HepG2 (cell line): Measurements from ENCODE around the gene SEC63.
"Not testable (repeated sequence)": the region's sequence is repeated elsewhere in the genome, so short reads cannot be mapped to it uniquely, and the experiment has no call there.

Experiments used
- CHD4 ChIP-seq: fragments of 200-600 bp; sonication (generic); IDR thresholded peaks from 2 replicates; pipeline ENCODE4 v1.7.0; 2017; ENCODE audit warnings: mild to moderate bottlenecking, low read length, borderline replicate concordance
- CTCF ChIP-seq: sonication (generic); formaldehyde crosslinking; IDR thresholded peaks from 2 replicates; pipeline ENCODE4 v1.5.0; 2020; ENCODE audit warnings: mild to moderate bottlenecking, missing genetic modification reagents, moderate library complexity
- NR1H2 ChIP-seq: sonication (generic); formaldehyde crosslinking; IDR thresholded peaks from 2 replicates; pipeline ENCODE4 v1.8.1; 2022; ENCODE audit warnings: low read depth, missing genetic modification reagents, borderline replicate concordance
- YY1 ChIP-seq: IDR thresholded peaks from 2 replicates; pipeline ENCODE4 v1.6.1; 2011; ENCODE audit warnings: low read length, low read depth, moderate library complexity, mild to moderate bottlenecking; ENCODE audit not compliant: insufficient read depth, insufficient replicate concordance
- ZBTB26 ChIP-seq: IDR thresholded peaks from 2 replicates; pipeline ENCODE4 v1.6.1; 2016; ENCODE audit warnings: missing compliant biosample characterization, missing genetic modification reagents, borderline replicate concordance
- TF ChIP-seq, protein P1 (sequence below), 2 experiments: sonication (generic) in 1 of 2; formaldehyde crosslinking in 1 of 2; IDR thresholded peaks; 2 replicates each; pipeline versions ENCODE4 v1.4.0 to v1.6.1; 2016 to 2020; ENCODE audit warnings: borderline replicate concordance in 1 of 2, low read depth in 1 of 2, mild to moderate bottlenecking in 1 of 2, missing genetic modification reagents in 1 of 2
- TF ChIP-seq, protein P2 (sequence below): sonication (generic); formaldehyde crosslinking; IDR thresholded peaks from 2 replicates; pipeline ENCODE4 v1.5.0; 2020; ENCODE audit warnings: missing genetic modification reagents

DNA sequence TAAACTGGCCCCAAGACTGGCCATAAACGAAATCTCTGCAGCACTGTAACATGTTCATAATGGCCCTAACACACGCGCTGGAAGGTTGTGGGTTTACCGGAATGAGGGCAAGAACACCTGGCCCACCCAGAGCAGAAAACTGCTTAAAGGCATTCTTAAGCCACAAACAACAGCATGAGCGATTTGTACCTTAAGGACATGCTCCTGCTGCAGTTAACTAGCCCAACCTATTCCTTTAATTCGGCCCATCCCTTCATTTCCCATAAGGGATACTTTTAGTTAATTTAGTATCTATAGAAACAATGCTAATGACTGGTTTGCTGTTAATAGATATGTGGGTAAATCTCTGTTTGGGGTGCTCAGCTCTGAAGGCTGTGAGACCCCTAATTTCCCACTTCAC, 41.0 kb downstream of the SEC63 start:
- TF ChIP-seq NR1H2 (CRISPR knock-in tag); ZBTB26 (CRISPR knock-in tag); YY1; CTCF (CRISPR knock-in tag); CHD4: not testable (repeated sequence)
- TF ChIP-seq, protein P1, sequence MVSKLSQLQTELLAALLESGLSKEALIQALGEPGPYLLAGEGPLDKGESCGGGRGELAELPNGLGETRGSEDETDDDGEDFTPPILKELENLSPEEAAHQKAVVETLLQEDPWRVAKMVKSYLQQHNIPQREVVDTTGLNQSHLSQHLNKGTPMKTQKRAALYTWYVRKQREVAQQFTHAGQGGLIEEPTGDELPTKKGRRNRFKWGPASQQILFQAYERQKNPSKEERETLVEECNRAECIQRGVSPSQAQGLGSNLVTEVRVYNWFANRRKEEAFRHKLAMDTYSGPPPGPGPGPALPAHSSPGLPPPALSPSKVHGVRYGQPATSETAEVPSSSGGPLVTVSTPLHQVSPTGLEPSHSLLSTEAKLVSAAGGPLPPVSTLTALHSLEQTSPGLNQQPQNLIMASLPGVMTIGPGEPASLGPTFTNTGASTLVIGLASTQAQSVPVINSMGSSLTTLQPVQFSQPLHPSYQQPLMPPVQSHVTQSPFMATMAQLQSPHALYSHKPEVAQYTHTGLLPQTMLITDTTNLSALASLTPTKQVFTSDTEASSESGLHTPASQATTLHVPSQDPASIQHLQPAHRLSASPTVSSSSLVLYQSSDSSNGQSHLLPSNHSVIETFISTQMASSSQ (IDR thresholded peaks at IDR 0.05; ENCODE audit: low read depth): not testable (repeated sequence)
- TF ChIP-seq, protein P1 (CRISPR knock-in tag; IDR thresholded peaks at IDR 0.05; ENCODE audit: borderline replicate concordance): not testable (repeated sequence)
- TF ChIP-seq, protein P2, sequence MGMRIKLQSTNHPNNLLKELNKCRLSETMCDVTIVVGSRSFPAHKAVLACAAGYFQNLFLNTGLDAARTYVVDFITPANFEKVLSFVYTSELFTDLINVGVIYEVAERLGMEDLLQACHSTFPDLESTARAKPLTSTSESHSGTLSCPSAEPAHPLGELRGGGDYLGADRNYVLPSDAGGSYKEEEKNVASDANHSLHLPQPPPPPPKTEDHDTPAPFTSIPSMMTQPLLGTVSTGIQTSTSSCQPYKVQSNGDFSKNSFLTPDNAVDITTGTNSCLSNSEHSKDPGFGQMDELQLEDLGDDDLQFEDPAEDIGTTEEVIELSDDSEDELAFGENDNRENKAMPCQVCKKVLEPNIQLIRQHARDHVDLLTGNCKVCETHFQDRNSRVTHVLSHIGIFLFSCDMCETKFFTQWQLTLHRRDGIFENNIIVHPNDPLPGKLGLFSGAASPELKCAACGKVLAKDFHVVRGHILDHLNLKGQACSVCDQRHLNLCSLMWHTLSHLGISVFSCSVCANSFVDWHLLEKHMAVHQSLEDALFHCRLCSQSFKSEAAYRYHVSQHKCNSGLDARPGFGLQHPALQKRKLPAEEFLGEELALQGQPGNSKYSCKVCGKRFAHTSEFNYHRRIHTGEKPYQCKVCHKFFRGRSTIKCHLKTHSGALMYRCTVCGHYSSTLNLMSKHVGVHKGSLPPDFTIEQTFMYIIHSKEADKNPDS (CRISPR knock-in tag): not testable (repeated sequence)
